DMS 273 (cell line): ENCODE data around the gene CCDC106.

Experiments used
- DNase-seq: peaks from one replicate; lab custom pipeline; 2025; ENCODE audit not compliant: unreplicated experiment; lab: John Stamatoyannopoulos, UW

CCDC106 gene

GRCh38 chr19:55667511-55667910 lies 19.5 kb downstream of the CCDC106 start:
- no peak for DNase-seq

DNA sequence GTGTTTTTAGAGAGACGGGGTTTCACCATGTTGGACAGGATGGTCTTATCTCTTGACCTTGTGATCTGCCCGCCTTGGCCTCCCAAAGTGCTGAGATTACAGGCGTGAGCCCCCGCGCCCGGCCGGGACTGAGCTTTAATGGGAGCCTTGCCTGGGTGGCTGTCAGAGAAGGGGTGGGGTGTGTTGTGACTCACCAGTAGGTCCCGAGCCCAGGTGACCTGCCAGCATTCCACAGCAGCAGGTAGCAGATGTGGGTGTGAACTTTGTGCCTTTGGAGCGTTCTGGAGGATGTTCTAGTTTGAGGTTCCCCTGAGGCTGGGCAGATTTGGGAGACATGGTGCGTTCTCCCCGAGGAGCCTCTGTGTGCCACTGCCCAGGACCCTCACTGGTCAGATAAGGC lies 19.9 kb downstream of the CCDC106 start:
- no peak for DNase-seq

- no peak for DNase-seq
These were observed 20.8 kb downstream of the CCDC106 start for GRCh38 chr19:55668603-55669348.

GRCh38 chr19:55669418-55670279 lies 21.6 kb downstream of the CCDC106 start:
- DNase-seq, result no peak

- peak; percentile 41 for DNase-seq
These were observed 22.5 kb downstream of the CCDC106 start for GRCh38 chr19:55670280-55671053.

DNA sequence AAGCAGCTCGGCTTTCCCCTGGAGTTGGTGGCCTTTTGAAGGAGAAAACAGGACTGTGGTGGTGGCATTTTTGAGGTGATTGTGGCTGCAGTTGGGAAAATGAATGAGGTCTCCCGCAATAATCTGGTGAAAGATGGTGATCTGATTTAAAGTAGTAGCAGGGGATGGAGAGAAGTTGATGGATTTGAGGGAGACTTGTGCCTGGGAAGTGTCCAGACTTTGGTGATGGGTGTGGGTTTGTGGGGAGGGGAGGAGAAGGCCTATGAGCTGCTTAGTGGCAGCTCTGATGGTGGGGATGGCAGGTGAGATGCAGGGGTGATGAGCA lies 23.0 kb downstream of the CCDC106 start:
- no peak for DNase-seq

- no peak for DNase-seq
These were observed 24.4 kb downstream of the CCDC106 start for GRCh38 chr19:55672418-55672817.

DNA sequence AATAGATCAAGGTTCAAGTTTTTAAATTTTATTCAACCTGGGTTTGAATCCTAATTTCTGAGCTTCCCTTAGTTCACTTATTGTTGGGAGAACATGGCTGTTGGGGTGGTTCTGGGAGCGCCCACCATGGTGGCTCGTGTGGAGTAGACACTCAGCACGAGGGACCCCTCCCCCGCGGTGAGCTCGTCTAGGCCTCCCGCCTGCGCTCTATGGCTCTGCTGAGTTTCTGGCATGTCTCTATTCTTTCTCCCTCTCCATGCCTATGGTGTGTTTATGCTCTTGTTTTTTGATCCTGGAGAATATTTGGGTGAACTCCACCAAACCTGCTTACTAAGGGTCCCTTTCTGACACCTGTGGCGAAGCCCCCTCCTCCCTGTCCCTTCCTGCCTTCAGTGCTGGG lies 25.5 kb downstream of the CCDC106 start:
- DNase-seq, result peak; percentile 30

DNA sequence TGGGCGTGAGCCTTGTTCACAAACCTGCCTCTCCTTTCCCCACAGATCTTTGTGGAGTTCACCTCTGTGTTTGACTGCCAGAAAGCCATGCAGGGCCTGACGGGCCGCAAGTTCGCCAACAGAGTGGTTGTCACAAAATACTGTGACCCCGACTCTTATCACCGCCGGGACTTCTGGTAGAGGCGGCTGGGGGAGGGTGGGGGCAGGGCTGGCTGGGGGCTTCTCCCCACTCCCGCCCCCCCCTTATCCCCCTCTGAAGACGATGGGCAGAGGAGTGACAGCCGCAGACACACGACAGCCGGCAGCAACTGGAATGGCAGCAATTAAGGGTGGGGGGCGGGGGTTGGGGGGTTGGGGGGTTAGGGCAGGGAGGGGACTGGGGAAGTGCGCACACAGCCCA lies 25.9 kb downstream of the CCDC106 start:
- no peak for DNase-seq

DNA sequence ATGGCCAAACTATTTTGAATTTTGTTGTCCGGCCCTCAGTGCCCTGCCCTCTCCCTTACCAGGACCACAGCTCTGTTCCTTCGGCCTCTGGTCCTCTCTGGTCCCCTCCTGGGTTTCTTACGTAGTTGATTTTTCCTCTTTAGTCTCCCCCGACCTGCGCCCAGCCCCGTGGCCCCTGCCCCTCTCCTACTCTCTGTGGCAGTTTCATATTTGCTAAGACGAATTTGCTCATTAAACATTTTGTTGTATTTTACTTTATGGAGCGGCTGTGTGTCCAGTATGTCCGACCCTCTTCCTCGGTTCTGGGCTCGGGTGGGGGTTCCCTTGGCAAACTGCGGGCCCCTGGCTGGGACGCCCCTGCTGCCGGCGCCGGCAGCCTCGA lies 26.4 kb downstream of the CCDC106 start:
- DNase-seq, result peak; percentile 45

DNA sequence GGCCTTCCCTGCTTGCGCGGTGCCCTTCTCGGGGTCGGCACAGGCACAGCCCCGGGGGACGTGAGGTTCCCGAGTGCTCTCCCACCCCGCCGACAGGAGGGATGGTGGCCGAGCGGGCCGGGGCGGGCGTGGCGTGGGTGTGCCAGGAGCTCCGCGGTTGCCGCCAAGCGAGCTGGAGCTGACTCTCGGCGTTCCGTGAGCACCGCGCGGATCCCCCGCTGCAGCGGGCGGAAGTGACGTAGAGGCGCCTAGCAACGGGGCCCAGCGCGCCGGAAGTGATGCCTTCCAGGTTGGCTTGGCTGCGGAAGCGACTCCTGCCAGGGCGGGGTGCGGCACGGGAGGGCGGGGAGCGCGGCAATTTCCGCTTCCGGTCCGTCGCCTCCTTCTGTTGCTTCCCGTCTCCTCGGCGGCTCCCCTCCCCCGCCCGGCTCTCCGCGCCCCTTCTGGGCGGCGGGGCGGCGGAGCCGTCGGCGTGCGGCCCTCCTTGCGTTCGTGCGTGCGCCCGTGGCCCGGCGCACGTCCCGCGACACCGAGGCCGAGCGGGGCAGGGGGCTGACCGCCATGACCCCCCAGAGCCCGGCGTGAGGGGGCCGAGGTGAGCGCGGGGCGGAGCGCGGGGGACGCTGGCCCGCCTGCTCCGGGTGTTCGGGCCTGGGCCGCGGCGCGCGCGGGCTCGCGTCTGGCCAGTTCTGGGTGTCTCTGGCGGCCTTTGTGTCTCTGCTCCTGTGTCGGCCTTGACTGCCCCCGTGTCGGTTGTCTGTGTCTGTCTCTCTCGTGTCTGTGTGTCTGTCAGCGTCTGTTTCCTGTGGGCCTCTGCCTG lies 27.0 kb downstream of the CCDC106 start, which contains the start of gene EPN1:
Gene EPN1 (plus strand): TSS at position 386 of the 820 bp plus-strand sequence. CDS start 3,402 bp downstream, outside the sequence.
- peak; percentile 99 for DNase-seq

GRCh38 chr19:55675661-55676354 lies 27.8 kb downstream of the CCDC106 start:
- DNase-seq, result no peak

DNA sequence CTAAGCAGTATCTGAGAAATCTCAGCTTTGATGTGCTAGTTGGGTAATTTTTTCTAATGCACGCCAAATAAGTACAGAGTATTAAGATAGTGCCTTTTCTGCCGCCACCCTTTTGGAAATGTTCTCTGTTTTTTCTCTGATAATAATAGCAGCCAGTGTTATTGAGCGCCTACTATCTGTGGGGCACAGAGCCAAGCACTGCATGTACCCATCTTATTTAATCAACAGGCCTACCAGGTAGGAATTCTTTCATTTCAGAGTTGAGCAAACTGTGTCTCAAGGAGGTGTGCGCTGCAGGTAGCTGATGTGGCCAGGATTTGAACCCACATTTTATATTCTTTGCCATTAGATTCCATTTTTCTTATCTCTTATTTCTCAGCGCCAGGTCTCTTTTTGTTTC lies 28.4 kb downstream of the CCDC106 start:
- DNase-seq, result peak; percentile 45

GRCh38 chr19:55676889-55677505 lies 29.0 kb downstream of the CCDC106 start:
- no peak for DNase-seq

DNA sequence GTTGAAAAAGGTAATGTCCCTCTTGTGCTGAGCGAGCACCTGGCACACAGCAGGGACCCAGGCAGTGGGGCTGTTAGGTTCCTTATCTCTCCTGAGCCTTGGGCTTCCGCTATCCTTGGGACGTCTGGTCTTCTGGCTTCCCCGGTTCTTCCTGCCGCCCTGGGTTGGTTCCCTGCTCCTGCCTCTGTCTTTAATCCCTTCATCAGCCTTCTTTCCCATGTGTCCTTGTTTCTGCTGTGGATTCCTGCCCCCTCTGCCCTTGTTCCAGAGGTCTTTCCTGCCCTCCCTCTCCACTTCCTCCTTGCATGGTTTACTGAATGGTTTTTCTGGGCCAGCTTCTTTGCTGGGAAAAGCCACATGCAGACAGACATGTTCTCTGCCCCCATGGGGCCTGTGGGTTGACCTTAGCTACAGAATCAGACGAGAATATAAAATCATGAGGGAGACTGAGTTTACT lies 29.6 kb downstream of the CCDC106 start:
- no peak for DNase-seq

GRCh38 chr19:55678121-55678671 lies 30.2 kb downstream of the CCDC106 start:
- DNase-seq, result no peak

DNA sequence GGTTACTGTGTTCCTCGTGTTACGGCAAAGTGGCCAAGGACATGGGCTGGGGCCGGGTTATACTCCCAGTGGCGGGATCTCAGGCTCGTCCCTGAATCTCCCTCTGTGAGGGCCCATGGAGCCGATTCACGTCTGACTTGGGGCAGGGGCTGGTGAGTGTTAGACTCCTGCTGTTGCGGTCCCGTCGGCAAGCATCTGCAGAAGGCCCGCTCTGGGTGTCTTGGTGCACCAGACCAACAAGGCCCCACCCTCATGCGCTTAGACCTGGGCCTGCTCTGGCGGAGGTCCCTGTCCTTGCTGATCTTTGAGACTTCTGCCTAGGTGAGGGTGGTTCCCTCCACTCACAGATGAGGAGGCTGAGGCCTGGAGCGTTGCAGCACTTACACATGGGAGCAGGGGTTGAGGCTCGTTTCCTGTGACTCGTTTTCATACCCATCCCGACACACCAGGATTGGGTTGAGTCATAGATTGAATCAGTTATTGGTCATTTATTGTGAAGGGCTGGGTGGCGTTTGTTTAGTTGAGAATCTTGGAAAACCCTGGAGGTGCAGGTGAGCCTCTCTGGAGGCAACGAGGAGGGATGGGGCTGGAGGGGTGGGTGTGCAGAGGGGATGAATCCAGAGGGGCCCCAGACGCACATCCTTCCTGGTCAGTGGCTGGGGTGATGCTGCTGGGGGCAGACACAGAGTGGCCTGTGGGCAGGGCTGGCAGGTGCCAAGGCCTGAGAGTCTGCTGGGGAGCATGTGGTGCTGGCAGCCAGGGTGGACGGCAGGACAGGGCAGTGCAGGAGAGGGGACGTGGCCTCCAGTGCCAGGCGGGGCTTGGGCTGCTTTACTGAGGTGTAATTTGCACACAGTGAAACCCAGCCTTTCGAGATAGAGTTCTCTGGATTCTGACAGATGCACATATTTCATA lies 31.6 kb downstream of the CCDC106 start:
- no peak for DNase-seq
